Daoy (cell line): ENCODE results near the gene TAF3. TPM values are rescaled to one million over a fixed set of nuclear protein-coding genes. Genes with fewer than 3 reads are reported as not detected.
"Not testable (repeated sequence)": the region's sequence is repeated elsewhere in the genome, so short reads cannot be mapped to it uniquely, and the experiment has no call there.

ENCODE experiments used
- DNase-seq: peaks from one replicate; pipeline ENCODE4 v3.0.0-alpha.2; 2015; ENCODE audit warnings: low read depth
- total RNA-seq: library from RNA; depleted of rRNA; stranded (reverse); fragments of >200 nt; shearing (Covaris generic); gene quantifications from 2 replicates; pipeline ENCODE4 v1.2.3, GENCODE V29; 2014

The TAF3 gene
- total RNA-seq, 1 experiment from 2014 or later, result 2.1 TPM

GRCh38 chr10:7811743-7812142, 6.6 kb upstream of the TAF3 start:
- not testable (repeated sequence) for DNase-seq

- DNase-seq, result no peak
Measured at GRCh38 chr10:7813481-7813880, 4.8 kb upstream of the TAF3 start.

- DNase-seq, result no peak
Measured at GRCh38 chr10:7817576-7817975, 729 bp upstream of the TAF3 start.

DNA sequence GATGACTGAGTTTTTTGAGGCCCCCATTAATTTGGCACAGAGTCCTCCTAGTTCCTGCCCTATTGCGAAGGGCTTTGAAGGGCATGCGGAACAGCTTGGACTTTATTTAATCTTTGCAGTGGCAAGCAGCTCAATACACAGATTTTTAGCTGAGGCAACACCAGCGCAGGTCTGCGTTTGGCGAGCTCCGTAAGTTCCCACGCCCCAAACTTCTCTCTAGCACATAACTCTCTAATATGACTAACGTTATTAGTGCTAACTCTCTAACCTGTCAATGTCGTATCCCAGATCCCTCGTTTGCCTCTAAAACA, 366 bp upstream of the TAF3 start:
- DNase-seq, result no peak

DNA sequence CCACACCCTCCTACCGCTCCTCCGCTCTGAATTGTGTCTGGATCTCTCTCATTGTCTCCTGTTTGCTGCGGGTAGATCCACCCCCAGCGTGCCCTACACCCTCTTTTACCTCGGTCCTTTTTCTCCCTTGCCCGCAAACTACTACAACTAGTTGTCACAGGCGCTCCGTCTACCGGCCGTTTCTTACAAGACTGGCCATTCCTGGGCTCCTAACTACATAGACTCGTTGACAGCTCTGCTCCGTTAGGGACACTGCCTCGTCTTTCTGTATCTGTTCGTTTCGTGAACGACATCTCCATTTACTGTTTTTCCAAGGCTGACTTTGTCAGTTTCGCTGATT, 786 bp downstream of the TAF3 start:
- DNase-seq, result peak; percentile 19

- no peak for DNase-seq
Measured at GRCh38 chr10:7824251-7824650, 5.9 kb downstream of the TAF3 start.

GRCh38 chr10:7826971-7827370, 8.7 kb downstream of the TAF3 start:
- peak; percentile 42 for DNase-seq

GRCh38 chr10:7829289-7829834, 11.1 kb downstream of the TAF3 start:
- no peak for DNase-seq

DNA sequence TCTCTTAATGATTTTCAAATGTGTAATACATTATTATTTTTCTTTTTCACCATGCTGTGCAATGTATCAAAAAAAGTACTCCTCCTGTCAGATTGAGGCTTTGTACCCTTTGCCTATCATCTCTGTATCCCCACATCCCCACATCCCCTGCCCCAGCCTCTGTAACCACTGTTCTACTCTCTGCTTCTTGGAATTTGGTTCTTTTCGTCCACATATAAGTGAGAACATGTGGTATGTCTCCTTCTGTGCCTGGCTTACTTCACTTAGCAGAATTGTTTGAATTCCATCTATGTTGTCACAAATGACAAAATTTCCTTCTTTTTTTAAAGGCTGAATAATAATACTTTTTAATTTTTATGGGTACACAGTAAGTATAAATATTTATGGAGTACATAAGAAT, 13.8 kb downstream of the TAF3 start:
- DNase-seq, result no peak

GRCh38 chr10:7833210-7833609, 14.9 kb downstream of the TAF3 start:
- DNase-seq, result no peak

GRCh38 chr10:7834262-7834661, 16.0 kb downstream of the TAF3 start:
- DNase-seq, result no peak

DNA sequence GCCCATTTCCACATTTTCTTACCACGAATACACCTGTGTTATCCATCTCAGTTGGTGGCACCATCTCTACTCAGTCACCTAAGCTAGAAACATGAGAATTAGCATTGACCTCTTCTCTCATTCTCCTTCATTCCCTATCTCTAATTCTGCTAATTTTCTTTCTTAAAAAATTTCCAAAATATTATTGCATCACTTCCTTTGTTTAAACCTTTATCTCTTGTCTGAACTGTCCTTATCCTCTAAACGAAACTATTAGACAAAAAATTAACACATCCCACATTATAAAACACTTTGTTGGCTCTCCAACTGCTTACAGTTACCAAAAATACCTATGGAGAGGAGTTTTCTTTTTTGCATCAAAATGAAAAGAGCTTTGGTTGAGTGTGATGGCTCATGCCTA, 18.3 kb downstream of the TAF3 start:
- DNase-seq, result no peak

GRCh38 chr10:7846591-7846990, 28.3 kb downstream of the TAF3 start:
- no peak for DNase-seq

DNA sequence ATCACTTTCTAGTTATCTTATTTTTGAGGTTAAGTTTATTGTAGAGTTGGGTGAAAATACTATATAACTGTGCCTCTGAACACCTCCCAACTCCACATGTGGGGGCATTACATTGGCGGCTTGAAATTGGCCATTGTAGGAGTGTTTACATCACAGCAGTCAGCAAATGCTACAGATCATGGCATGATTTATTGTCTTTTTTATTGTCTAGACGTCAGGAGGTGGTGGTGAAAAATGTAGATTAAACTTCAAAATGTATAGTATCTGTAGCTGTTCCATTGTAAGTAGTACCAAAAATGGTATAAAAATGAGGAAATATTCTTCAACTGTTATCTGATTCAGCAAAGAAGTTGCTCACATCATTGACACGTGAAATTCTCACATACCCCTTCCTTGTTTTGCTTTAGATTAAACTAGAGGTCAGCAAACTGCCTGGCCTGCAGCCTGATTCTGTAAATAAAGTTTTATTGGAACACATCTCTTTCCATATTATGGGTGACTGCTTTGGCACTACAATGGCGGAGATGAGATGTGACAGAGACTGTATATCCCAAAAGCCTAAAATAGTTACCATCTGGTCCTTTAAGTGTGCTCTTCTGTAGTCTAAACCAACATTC, 35.0 kb downstream of the TAF3 start:
- no peak for DNase-seq

- no peak for DNase-seq
Measured at GRCh38 chr10:7853890-7854289, 35.6 kb downstream of the TAF3 start.

GRCh38 chr10:7855205-7855604, 36.9 kb downstream of the TAF3 start:
- DNase-seq, result no peak

GRCh38 chr10:7856678-7857077, 38.4 kb downstream of the TAF3 start:
- no peak for DNase-seq

DNA sequence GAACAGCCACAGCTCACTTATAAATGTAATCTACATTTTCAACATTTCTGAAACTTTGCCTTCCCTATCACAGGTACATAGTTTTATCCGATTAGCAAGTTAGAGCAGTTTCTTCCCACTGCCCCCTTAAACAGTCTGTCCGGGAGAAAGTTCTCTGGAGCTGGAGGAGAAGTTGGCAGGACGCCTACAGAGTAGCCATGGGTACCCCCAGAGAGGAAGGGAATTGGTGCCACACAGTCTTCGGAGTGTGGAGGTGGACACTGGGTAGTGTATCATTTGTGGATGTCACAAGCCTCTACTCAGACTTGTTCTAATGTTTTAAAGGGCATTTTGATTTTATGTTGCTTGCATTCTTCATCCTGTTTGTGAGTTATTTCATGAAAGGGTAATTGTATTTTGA, 39.0 kb downstream of the TAF3 start:
- DNase-seq, result no peak

DNA sequence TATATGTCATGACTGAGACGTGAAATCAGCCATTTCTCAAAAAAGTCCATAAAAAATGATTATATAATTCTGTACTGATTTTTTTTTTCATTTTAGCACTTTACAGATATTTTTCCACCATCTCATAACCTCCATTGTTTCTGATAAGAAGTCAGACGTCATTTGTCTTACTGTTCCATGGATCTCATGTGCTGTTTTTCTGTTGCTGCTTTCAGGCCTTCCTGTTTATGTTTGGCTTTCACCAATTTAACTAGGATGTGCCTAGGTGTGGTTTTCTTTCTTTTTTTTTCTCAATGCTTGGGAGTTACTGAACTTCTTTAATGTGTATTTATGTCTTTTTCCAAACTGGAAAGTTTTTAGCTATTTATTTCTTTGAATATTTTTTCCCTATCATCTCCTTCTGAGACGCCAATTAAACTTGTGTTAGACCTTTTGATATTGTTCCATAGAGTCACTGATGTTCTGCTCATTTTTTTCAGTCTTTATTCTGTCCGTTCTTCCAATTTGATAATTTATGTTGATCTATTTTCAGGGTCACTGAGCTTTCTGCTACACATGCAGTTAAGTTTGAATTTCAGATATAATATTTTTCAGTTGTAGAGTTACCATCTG, 43.3 kb downstream of the TAF3 start:
- DNase-seq, result no peak

DNA sequence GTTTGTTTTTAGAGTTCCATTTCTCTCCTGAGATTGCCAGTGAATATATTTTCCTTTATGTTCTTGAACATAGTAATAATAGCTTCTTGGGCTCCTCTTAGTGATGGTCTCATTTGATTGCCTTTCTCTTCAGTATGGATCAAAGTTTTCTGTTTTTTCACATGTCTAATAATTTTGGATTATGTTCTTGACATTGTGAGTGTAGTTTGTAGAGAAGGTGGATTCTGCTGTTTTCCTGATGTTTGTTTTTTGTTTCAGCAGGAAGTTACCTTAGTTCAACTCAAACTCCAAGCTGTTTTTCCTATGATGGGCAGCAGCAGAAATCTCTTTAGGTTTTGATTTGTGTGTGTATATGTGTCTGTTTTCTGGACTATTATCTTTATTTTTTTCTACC, 43.8 kb downstream of the TAF3 start:
- DNase-seq, result no peak

- DNase-seq, result no peak
Measured at GRCh38 chr10:7866176-7866575, 47.9 kb downstream of the TAF3 start.

DNA sequence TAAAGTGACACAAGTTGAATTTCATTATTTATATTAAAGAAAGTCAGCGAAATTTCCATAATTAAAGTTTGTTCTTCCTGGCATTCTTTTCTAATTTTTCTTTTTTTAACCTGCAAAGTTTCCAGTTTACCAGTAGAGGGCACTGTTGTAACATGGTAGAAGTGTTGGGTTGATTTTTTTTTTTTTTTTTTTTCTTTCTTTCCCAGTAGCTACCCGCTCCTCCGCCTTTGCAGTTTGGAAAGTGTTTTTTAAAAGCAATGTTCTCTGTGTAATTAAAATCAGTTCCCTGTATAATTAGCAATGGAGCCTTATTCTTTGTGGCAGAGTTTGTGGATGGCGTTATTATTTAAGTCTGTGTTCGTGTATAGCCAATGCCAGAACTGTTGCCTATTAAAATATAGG, 53.7 kb downstream of the TAF3 start:
- DNase-seq, result peak; percentile 10

DNA sequence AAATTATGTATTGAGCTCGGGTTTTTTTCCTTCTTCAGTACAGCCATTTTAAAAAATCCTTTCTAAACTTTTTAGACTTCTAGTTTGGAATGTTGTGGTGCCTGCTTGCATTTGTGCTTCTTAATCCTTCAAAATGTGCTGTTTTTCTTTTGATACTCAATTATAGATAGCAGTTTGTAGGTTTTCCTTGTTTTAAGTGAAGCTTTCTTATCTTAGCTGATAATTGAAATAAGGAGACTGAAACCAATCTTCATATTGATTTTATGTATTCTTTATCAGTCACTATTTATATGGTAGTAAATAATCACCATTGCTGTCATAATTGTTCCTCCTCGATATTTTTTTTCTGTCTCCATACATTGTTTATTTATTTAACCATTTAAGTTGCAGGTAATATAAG, 56.6 kb downstream of the TAF3 start:
- no peak for DNase-seq

DNA sequence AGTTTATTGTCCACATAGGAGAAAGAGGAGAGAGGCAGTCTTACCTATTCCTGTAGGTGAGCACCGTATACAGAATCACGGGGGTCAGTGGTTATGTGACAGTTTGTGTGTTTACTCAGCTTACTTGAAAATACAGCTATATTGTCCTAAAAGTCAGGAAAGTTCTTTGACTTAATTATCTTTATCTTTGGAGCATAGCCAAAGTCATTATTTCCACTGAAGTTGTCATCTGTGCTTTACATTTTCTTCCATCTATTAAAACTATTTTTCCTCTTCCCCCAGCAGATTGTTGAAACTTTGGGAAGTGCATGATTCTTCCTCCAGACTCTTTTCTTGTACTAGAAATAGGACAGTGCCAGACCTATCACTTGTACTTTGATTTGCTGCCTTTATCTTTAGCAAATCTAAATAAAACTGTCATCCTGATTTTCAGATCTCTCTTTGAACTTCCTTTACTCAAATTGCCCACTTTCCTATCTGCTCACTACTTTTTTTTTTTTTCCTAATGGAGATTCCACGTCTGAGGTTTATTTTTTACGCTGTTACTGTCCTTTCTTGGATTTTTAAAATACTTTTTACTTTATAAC, 58.3 kb downstream of the TAF3 start:
- DNase-seq, result no peak
